GM21423 (cell line): ENCODE measurements around the gene SLC2A9.

Experiments
- ATAC-seq: cut with Tn5 transposase; IDR thresholded peaks from one replicate; pipeline ENCODE4 v1.9.1; 2021; ENCODE audit warnings: mild to moderate bottlenecking, moderate library complexity; ENCODE audit not compliant: unreplicated experiment

Gene SLC2A9

GRCh38 chr4:9899306-9900055, 121.8 kb downstream of the SLC2A9 start:
- ATAC-seq: no peak

GRCh38 chr4:9898596-9899305, 122.5 kb downstream of the SLC2A9 start:
- no peak for ATAC-seq

- no peak for ATAC-seq
Measured at GRCh38 chr4:9895333-9895705, 126.0 kb downstream of the SLC2A9 start.

- no peak for ATAC-seq
Measured at GRCh38 chr4:9894644-9895332, 126.5 kb downstream of the SLC2A9 start.

- ATAC-seq: no peak
Measured at GRCh38 chr4:9893329-9894108, 127.8 kb downstream of the SLC2A9 start.

- no peak for ATAC-seq
Measured at GRCh38 chr4:9891740-9892139, 129.6 kb downstream of the SLC2A9 start.

- no peak for ATAC-seq
Measured at GRCh38 chr4:9891056-9891455, 130.2 kb downstream of the SLC2A9 start.

GRCh38 chr4:9889306-9889705, 132.0 kb downstream of the SLC2A9 start:
- ATAC-seq: no peak

GRCh38 chr4:9885958-9886357, 135.3 kb downstream of the SLC2A9 start:
- no peak for ATAC-seq

- no peak for ATAC-seq
Measured at GRCh38 chr4:9880406-9881197, 140.7 kb downstream of the SLC2A9 start.

- ATAC-seq: no peak
Measured at GRCh38 chr4:9877123-9877522, 144.2 kb downstream of the SLC2A9 start.

- ATAC-seq: no peak
Measured at GRCh38 chr4:9875516-9875915, 145.8 kb downstream of the SLC2A9 start.

- ATAC-seq: no peak
Measured at GRCh38 chr4:9874385-9874784, 146.9 kb downstream of the SLC2A9 start.

- peak; percentile 46 for ATAC-seq
Measured at GRCh38 chr4:9870165-9870790, 151.0 kb downstream of the SLC2A9 start.

- ATAC-seq: no peak
Measured at GRCh38 chr4:9867751-9868425, 153.4 kb downstream of the SLC2A9 start.

- ATAC-seq: no peak
Measured at GRCh38 chr4:9866931-9867330, 154.4 kb downstream of the SLC2A9 start.

- ATAC-seq: no peak
Measured at GRCh38 chr4:9861561-9861960, 159.7 kb downstream of the SLC2A9 start.

GRCh38 chr4:9859810-9860209, 161.5 kb downstream of the SLC2A9 start:
- no peak for ATAC-seq

- ATAC-seq: no peak
Measured at GRCh38 chr4:9849538-9849920, 171.8 kb downstream of the SLC2A9 start.
